GM12878 (cell line): ENCODE measurements around the gene DLAT. TPM values are rescaled to one million over a fixed set of nuclear protein-coding genes. Genes with fewer than 3 reads are reported as not detected.

ENCODE experiments used
- ATAC-seq: fragments of 200-7000 bp; cut with Tn5 transposase; 3 replicates; pipeline ENCODE4 v1.9.1; 2020; ENCODE audit warnings: mild to moderate bottlenecking, moderate library complexity
- BruUV-seq: library from RNA; stranded (reverse); fragments of 400-500 nt; replicated peaks from 2 replicates; lab custom pipeline; 2021; lab: Mats Ljungman, UMichigan
- CTCF ChIA-PET: fragments of 300-600 bp; sonication (Branson Sonifier 250); formaldehyde crosslinking; extraction: SDS; loops from one replicate; lab custom pipeline; 2021; ENCODE audit warnings: inconsistent platforms; lab: Yijun Ruan, JAX
- POLR2A ChIA-PET: fragments of 350-600 bp; formaldehyde crosslinking; extraction: SDS; loops from one replicate; lab custom pipeline; 2021; ENCODE audit warnings: inconsistent platforms; lab: Charles Lee
- RAD21 ChIA-PET: fragments of 300-600 bp; sonication (Branson Sonifier 250); formaldehyde crosslinking; loops from one replicate; lab custom pipeline; 2023; ENCODE audit warnings: antibody characterized with exemption; ENCODE audit not compliant: unreplicated experiment; lab: Charles Lee
- SMC1A ChIA-PET: fragments of 300-600 bp; sonication (Branson Sonifier 250); formaldehyde crosslinking; loops from one replicate; lab custom pipeline; 2023; ENCODE audit not compliant: unreplicated experiment, uncharacterized antibody; lab: Charles Lee
- DNase-seq: peaks from one replicate; pipeline ENCODE4 v3.0.0-alpha.2; 2011; ENCODE audit warnings: low read depth, low spot score
- FAIRE-seq: peaks from 3 replicates; lab custom pipeline; 2011; peaks lifted over from hg19 to GRCh38; lab: Jason Lieb, UNC
- H2AFZ ChIP-seq: 2 replicates; pipeline ENCODE4 v1.6.0; 2011; ENCODE audit warnings: low read depth, low read length, control low read depth; ENCODE audit not compliant: control insufficient read depth
- H3K27ac ChIP-seq: 2 replicates; pipeline ENCODE4 v1.5.1; 2011; ENCODE audit warnings: control low read depth; ENCODE audit not compliant: control insufficient read depth, insufficient read depth
- H3K27me3 ChIP-seq, 2 experiments: replicated peaks in 1 of 2; 2 replicates each; pipeline versions ENCODE4 v1.6.0 to v1.6.1; 2011; ENCODE audit warnings: low read length in 1 of 2; ENCODE audit not compliant: control insufficient read depth in 2 of 2, insufficient read depth in 2 of 2
- H3K36me3 ChIP-seq, 2 experiments: 2 replicates each; pipeline ENCODE4 v1.5.1; 2011; ENCODE audit warnings: low read length in 1 of 2; ENCODE audit not compliant: control insufficient read depth in 2 of 2, insufficient read depth in 2 of 2
- H3K4me1 ChIP-seq: 2 replicates; pipeline ENCODE4 v1.6.1; 2011; ENCODE audit warnings: mild to moderate bottlenecking, low read length, moderate library complexity, mixed read lengths; ENCODE audit not compliant: control insufficient read depth, insufficient read depth
- H3K4me2 ChIP-seq: 2 replicates; pipeline ENCODE4 v1.6.0; 2011; ENCODE audit warnings: control low read depth; ENCODE audit not compliant: control insufficient read depth, insufficient read depth
- H3K4me3 ChIP-seq: fragments of 200-600 bp; sonication (generic); 2 replicates; pipeline ENCODE4 v1.5.1; 2016
- H3K79me2 ChIP-seq: 2 replicates; pipeline ENCODE4 v1.6.0; 2011; ENCODE audit warnings: low read length; ENCODE audit not compliant: control insufficient read depth, insufficient read depth
- H3K9ac ChIP-seq: 2 replicates; pipeline ENCODE4 v1.8.0; 2011; ENCODE audit warnings: low read length, control low read depth, mixed read lengths; ENCODE audit not compliant: control insufficient read depth, insufficient read depth
- H3K9me3 ChIP-seq: replicated peaks from 3 replicates; pipeline ENCODE4 v1.5.1; 2011; ENCODE audit warnings: mild to moderate bottlenecking, low read length; ENCODE audit not compliant: control insufficient read depth, insufficient read depth
- H4K20me1 ChIP-seq: 2 replicates; pipeline ENCODE4 v1.6.0; 2011; ENCODE audit not compliant: control insufficient read depth, insufficient read depth
- BCL3 ChIP-seq: IDR thresholded peaks from 2 replicates; pipeline ENCODE4 v1.6.1; 2011; ENCODE audit warnings: borderline replicate concordance, low read depth, mild to moderate bottlenecking, moderate library complexity, low read length; ENCODE audit not compliant: insufficient read depth, poor library complexity, severe bottlenecking
- MEF2B ChIP-seq: fragments of 450-650 bp; IDR thresholded peaks from 2 replicates; pipeline ENCODE4 v1.6.1; 2018; ENCODE audit warnings: mild to moderate bottlenecking, moderate library complexity; ENCODE audit not compliant: partially characterized antibody, poor library complexity, severe bottlenecking
- MTA3 ChIP-seq: IDR thresholded peaks from 2 replicates; pipeline ENCODE4 v1.6.1; 2012; ENCODE audit warnings: low read length, inconsistent platforms, borderline replicate concordance
- NFYA ChIP-seq: IDR thresholded peaks from 2 replicates; pipeline ENCODE4 v1.6.1; 2011; ENCODE audit warnings: low read depth, mild to moderate bottlenecking, low read length, improper control_type of control experiment, borderline replicate concordance
- NRF1 ChIP-seq: conservative IDR thresholded peaks from 2 replicates; pipeline ENCODE4 v1.6.1; 2011; ENCODE audit warnings: mild to moderate bottlenecking, low read depth, low read length, improper control_type of control experiment
- PAX8 ChIP-seq: fragments of 450-650 bp; IDR thresholded peaks from 2 replicates; pipeline ENCODE4 v1.6.1; 2017; ENCODE audit warnings: mild to moderate bottlenecking, moderate library complexity
- RAD21 ChIP-seq: IDR thresholded peaks from 2 replicates; pipeline ENCODE4 v1.6.1; 2011; ENCODE audit warnings: mild to moderate bottlenecking, low read depth, low read length, moderate library complexity; ENCODE audit not compliant: insufficient read depth
- RFX5 ChIP-seq: IDR thresholded peaks from 2 replicates; pipeline ENCODE4 v1.6.1; 2011; ENCODE audit warnings: low read depth, low read length, improper control_type of control experiment
- SMC3 ChIP-seq: IDR thresholded peaks from 2 replicates; pipeline ENCODE4 v1.6.1; 2011; ENCODE audit warnings: low read length, improper control_type of control experiment, borderline replicate concordance
- TARDBP ChIP-seq: IDR thresholded peaks from 2 replicates; pipeline ENCODE4 v1.6.1; 2016; ENCODE audit warnings: borderline replicate concordance
- TCF7 ChIP-seq: IDR thresholded peaks from 2 replicates; pipeline ENCODE4 v1.6.1; 2014; ENCODE audit warnings: antibody characterized with exemption, borderline replicate concordance
- WGBS: methylation state at CpG from one replicate; pipeline ENCODE4 v1.1.6; 2016; ENCODE audit warnings: low lambda C conversion rate; ENCODE audit not compliant: insufficient replicate concordance, insufficient coverage; ENCODE audit errors: missing lambda C conversion rate; 5-methylcytosine and 5-hydroxymethylcytosine counted together
- in situ Hi-C: fragments of 300-500 bp; cut with MboI; formaldehyde crosslinking; loops from 9 replicates; pipeline ENCODE4 v1.14.3; 2018; ENCODE audit warnings: mixed read lengths
- intact Hi-C: fragments of 100-400 bp; cut with micrococcal nuclease; formaldehyde crosslinking; loops from one replicate; pipeline ENCODE4 v1.14.2; 2022; ENCODE audit not compliant: unreplicated experiment
- polyA plus RNA-seq, 11 experiments: library from polyadenylated mRNA; depleted of rRNA in 4 of 11; unstranded in 6 of 11; stranded (reverse) in 5 of 11; fragments of >200 nt; fragmentation: Nextera tagmentation in 4 of 11; fragmentation: Illumina TruSeq in 1 of 11; extraction: Ambion mirVana in 4 of 11; extraction: Trizol in 1 of 11; gene quantifications; 1 replicate in 1 of 11; 2 replicates in 10 of 11; pipeline versions ENCODE4 v1.2.1 to v1.2.3, GENCODE V29; 2011 to 2016; ENCODE audit warnings: inconsistent platforms in 2 of 11, missing spikeins in 2 of 11, low read depth in 1 of 11
- total RNA-seq, 4 experiments: library from RNA; depleted of rRNA in 3 of 4; stranded (reverse); fragments of >200 nt in 3 of 4; fragmentation: Illumina TruSeq in 1 of 4; extraction: Trizol in 1 of 4; gene quantifications; 2 replicates each; pipeline versions ENCODE4 v1.2.1 to v1.2.3, GENCODE V29; 2013 to 2021
- TF ChIP-seq, protein P1 (sequence below): fragments of 150-350 bp; IDR thresholded peaks from 2 replicates; pipeline ENCODE4 v1.6.1; 2016; ENCODE audit warnings: low read depth, low read length
- TF ChIP-seq, protein P2 (sequence below), 3 experiments: IDR thresholded peaks in 2 of 3; conservative IDR thresholded peaks in 1 of 3; 2 replicates each; pipeline ENCODE4 v1.5.1; 2011; ENCODE audit warnings: low read depth in 3 of 3, low read length in 3 of 3, mild to moderate bottlenecking in 3 of 3, control low read depth in 2 of 3, moderate library complexity in 2 of 3, inconsistent platforms in 1 of 3, mixed read lengths in 1 of 3; ENCODE audit not compliant: control insufficient read depth in 2 of 3, insufficient read depth in 1 of 3; ENCODE audit errors: extremely low read depth in 1 of 3

Gene DLAT
- total and polyA plus RNA-seq, 10 of the 15 experiments (the other 5 are each of a cell fraction or from before 2014, with no cell fraction given), result 16.5 to 79.9 (median 43.8) TPM

GRCh38 chr11:112004389-112004788 lies 20.8 kb upstream of the DLAT start:
- CTCF ChIA-PET, result interaction anchor here (0.6 to 1.9 kb wide), 5 partner anchors 10 to 603 kb away, joined by 3 to 6 read pairs (median 4); no protein-coding TSS in a partner anchor
- intact Hi-C loops, result no loop called here
- WGBS, result 15% methylated on average over 4 of the region's 4 CpGs
- DNase-seq, result no peak
- no peak overlapping the region for H3K4me2 ChIP-seq
- no peak overlapping the region for H3K27ac ChIP-seq
- SMC1A ChIA-PET, result interaction anchor here (0.6 to 1.6 kb wide), 4 partner anchors 18 to 97 kb away, joined by 3 read pairs; no protein-coding TSS in a partner anchor
- peak; percentile 59 for FAIRE-seq
- no peaks in the 10 kb centered on the region for H3K79me2 ChIP-seq
- no peaks in the 10 kb centered on the region for H3K4me1 ChIP-seq
- RAD21 ChIA-PET, result no interaction called here
- H2AFZ ChIP-seq, result peak overlapping the region; percentile 54; the same call in 1 of the 2 replicates
- peak; percentile 99 for ATAC-seq
- H3K9me3 ChIP-seq, result no peaks in the 10 kb centered on the region
- H3K27me3 ChIP-seq, result no peaks in the 10 kb centered on the region
- H3K4me3 ChIP-seq, result no peak overlapping the region
- TF ChIP-seq PAX8 (no peak), SMC3 (peak; percentile 48; the same call in 1 of the 2 replicates), RAD21 (peak; percentile 69), NRF1 (no peak), RFX5 (no peak), BCL3 (no peak), MEF2B (no peak), TCF7 (no peak), NFYA (no peak), MTA3 (no peak), TARDBP (no peak)
- TF ChIP-seq, protein P1, sequence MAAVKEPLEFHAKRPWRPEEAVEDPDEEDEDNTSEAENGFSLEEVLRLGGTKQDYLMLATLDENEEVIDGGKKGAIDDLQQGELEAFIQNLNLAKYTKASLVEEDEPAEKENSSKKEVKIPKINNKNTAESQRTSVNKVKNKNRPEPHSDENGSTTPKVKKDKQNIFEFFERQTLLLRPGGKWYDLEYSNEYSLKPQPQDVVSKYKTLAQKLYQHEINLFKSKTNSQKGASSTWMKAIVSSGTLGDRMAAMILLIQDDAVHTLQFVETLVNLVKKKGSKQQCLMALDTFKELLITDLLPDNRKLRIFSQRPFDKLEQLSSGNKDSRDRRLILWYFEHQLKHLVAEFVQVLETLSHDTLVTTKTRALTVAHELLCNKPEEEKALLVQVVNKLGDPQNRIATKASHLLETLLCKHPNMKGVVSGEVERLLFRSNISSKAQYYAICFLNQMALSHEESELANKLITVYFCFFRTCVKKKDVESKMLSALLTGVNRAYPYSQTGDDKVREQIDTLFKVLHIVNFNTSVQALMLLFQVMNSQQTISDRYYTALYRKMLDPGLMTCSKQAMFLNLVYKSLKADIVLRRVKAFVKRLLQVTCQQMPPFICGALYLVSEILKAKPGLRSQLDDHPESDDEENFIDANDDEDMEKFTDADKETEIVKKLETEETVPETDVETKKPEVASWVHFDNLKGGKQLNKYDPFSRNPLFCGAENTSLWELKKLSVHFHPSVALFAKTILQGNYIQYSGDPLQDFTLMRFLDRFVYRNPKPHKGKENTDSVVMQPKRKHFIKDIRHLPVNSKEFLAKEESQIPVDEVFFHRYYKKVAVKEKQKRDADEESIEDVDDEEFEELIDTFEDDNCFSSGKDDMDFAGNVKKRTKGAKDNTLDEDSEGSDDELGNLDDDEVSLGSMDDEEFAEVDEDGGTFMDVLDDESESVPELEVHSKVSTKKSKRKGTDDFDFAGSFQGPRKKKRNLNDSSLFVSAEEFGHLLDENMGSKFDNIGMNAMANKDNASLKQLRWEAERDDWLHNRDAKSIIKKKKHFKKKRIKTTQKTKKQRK, result no peak
- TF ChIP-seq, protein P2, sequence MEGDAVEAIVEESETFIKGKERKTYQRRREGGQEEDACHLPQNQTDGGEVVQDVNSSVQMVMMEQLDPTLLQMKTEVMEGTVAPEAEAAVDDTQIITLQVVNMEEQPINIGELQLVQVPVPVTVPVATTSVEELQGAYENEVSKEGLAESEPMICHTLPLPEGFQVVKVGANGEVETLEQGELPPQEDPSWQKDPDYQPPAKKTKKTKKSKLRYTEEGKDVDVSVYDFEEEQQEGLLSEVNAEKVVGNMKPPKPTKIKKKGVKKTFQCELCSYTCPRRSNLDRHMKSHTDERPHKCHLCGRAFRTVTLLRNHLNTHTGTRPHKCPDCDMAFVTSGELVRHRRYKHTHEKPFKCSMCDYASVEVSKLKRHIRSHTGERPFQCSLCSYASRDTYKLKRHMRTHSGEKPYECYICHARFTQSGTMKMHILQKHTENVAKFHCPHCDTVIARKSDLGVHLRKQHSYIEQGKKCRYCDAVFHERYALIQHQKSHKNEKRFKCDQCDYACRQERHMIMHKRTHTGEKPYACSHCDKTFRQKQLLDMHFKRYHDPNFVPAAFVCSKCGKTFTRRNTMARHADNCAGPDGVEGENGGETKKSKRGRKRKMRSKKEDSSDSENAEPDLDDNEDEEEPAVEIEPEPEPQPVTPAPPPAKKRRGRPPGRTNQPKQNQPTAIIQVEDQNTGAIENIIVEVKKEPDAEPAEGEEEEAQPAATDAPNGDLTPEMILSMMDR (IDR thresholded peaks at IDR 0.05 in 2 of 3, conservative IDR thresholded peaks at IDR 0.05 in 1 of 3; ENCODE audit: control insufficient read depth in 2 of 3, extremely low read depth in 1 of 3, insufficient read depth in 1 of 3, low read depth in 3 of 3, low read length in 3 of 3), result peak; percentile 70 to 86 (median 82)
- no peaks in the 10 kb centered on the region for H3K36me3 ChIP-seq
- BruUV-seq, result no TSS peak
- in situ Hi-C loops, result no loop called here
- H3K9ac ChIP-seq, result no peak overlapping the region
- no peaks in the 10 kb centered on the region for H4K20me1 ChIP-seq
- POLR2A ChIA-PET, result no interaction called here
